Subcutaneous adipose tissue (tissue), 4 donors: Measurements from ENCODE around the gene CLDN11. TPM values are rescaled to one million over a fixed set of nuclear protein-coding genes. Genes with fewer than 3 reads are reported as not detected.

Experiments used
- total RNA-seq, 4 donors: library from RNA; depleted of rRNA; stranded (reverse); fragments of >200 nt; gene quantifications; one replicate each; pipeline ENCODE4 v1.1.0, GENCODE V29; 2016
- TF ChIP-seq, protein P1 (sequence below): fragments of 450-650 bp; IDR thresholded peaks from one replicate; pipeline ENCODE4 v1.5.1; 2016; ENCODE audit warnings: low read depth, mild to moderate bottlenecking, control low read depth, antibody characterized with exemption, moderate library complexity

The CLDN11 gene
- total RNA-seq, 4 donors from 2014 or later: 4.4 to 18.1 (median 6.7) TPM

DNA sequence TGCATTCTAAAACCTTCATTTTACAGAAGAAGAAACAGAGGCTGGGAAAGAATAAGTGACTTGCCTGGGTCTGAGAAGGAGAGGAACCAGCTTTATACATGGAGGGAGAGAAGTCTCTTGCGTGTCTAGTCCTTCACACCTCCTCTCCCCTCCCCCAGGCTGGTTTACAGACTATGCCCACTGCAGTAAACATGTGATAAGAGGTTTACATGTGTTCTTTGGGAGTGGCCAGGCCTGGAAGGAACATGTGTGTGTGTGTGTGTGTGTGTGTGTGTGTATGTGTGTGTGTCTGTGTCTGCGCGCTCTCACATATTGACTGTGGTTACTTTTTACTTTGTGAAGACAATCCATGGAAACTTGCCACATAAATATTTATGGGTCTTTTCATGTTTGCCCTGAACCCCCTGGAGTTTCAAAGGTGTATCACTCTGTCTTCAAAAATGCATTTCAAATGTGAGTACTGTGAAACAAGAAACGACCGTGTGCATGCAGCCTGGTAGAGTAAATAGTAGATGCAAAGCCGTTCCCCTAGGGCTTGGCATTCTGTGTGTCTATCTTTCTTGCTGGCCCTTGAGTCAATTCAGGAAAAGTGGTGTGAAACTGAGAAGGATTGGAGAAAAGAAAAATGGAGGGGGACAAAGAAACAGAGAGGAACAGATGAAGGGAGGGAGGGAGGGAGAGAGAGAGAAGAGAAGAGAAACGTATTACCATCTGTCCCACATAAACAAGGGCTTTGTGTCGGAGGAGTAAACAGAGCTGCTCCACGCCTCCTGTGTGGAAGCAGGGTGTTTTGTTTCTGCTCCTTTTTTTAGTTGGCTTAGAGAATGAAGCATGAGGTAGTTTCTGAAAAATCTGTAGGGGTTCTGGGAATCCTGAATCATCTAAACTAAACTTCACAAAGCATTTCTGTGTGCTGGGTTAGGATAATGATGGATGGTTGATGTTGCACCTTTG, 51.7 kb downstream of the CLDN11 start:
- TF ChIP-seq, protein P1, sequence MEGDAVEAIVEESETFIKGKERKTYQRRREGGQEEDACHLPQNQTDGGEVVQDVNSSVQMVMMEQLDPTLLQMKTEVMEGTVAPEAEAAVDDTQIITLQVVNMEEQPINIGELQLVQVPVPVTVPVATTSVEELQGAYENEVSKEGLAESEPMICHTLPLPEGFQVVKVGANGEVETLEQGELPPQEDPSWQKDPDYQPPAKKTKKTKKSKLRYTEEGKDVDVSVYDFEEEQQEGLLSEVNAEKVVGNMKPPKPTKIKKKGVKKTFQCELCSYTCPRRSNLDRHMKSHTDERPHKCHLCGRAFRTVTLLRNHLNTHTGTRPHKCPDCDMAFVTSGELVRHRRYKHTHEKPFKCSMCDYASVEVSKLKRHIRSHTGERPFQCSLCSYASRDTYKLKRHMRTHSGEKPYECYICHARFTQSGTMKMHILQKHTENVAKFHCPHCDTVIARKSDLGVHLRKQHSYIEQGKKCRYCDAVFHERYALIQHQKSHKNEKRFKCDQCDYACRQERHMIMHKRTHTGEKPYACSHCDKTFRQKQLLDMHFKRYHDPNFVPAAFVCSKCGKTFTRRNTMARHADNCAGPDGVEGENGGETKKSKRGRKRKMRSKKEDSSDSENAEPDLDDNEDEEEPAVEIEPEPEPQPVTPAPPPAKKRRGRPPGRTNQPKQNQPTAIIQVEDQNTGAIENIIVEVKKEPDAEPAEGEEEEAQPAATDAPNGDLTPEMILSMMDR: no peak

DNA sequence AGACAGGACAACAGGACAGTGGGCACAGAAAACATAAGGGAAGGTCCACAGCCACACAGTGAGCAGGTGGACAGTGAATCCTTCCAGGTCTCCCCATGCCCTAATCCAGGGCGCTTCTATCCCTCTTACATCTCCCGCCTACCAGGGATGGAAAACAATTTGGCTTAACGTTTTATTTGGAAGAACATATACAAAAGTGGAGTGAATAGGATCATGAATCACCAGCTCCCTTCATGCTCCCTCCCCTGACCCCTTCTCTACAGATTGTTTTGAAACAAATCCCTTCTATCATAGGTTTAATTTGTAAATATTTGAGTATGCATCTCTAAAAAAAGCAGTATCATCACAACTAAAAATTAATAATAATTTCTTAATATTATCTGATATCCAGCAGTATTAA, 52.5 kb downstream of the CLDN11 start:
- TF ChIP-seq, protein P1: no peak

DNA sequence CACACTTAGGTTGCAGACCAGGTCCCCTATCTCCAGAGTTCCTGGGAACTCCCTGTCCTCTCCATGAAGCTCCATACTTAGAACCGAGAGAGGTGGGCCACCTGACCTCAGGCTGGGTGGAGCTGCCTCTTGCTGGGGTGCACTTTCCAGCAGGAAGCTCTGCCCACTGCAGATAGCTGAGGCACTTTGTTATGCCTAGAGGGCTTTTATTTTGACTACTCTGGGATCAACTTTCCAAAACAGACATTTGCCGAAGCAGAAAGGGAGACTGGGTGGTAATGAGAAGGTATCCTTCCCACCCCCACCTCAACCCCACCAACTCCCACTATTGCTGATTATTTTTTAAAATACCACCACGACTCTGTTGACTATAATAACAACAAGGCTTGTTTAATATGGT, 54.7 kb downstream of the CLDN11 start:
- TF ChIP-seq, protein P1: no peak

DNA sequence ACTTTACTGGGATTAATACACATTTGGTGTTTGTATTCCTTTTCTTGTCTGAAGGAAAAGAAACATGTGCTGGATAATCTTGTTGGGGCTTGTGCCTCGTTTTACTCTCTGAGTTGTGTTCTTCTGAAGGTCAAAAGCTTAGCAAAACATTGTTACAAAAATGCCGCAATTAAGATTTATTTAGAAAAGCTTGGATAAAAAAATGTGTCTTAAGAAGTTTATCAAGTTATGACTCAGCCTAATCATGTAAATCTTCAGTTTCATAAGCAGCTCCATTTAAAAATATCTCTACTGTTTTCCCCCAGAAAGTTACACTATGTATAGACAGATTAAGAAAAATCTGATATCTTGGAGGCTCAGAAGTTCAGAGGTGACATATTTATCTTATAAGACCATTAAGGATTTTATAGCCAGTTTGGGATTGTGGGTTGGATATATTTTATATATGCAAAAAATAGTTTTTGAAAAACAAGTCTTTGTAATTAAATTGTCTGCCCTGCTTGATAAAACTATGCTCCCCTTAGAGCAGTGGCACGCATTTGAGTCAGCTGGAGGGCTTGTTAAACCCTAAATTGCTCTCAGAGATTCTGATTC, 56.5 kb downstream of the CLDN11 start:
- TF ChIP-seq, protein P1: no peak

DNA sequence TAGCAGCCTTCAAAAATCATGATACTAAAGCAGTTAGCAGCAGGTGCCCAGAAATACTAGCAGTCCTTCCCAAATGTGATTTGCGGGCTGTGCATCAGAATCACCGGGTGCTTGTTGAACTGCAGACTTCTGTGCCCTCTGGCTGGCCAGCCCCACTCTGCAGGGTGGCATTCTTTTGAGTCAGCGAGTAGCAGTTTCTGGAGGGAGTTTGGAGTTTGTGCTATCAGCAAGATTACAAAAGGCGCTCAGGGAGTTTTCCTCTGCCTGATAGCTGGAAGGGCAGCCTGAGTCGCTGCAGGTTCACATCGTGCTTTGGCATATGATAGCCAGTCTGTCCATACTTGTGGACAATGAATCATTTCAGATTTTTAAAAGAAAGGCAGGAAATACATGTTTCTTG, 57.6 kb downstream of the CLDN11 start:
- TF ChIP-seq, protein P1: no peak

DNA sequence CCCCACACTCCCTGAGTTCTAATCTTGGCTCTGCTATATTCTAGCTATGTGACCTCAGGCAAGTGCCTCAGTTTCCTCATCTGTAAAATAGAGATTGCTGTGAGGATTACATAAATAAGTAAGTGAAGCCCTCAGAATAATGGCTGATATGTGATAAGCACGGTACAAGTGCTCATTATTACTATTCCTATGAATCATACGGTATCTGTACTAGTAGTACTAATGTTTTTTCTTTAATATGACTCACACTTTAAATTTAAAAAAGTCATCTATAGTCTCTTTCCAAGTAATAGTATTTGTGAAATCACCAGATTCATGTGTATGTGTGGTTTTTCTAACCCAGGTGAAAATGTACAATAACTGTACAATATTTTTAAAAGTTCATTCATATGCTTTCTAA, 58.7 kb downstream of the CLDN11 start:
- TF ChIP-seq, protein P1: no peak

DNA sequence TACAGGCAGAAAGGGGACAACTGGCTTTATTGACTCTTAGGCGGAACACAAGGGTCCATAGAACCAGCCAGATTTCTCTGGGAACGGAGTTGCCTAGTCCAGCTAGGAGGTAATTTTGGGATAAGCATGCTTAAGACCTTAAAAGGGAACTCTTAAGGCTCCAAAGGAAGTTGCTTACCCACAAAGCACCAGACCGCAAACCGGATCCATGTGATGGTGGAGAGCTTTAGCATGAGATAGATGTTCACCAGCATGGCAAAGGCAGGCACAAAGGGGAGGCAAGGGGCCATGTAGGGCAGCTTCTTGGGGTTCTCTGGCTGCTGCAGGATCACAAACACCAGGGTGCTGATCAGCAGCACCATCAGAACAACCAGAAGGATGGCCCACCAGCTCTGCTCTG, 61.4 kb downstream of the CLDN11 start:
- TF ChIP-seq, protein P1: no peak
